22Rv1 (cell line): ENCODE results near the gene PATJ.

Experiments used
- ZFX ChIP-seq: fragments of 450-650 bp; IDR thresholded peaks from 2 replicates; pipeline ENCODE4 v1.6.1; 2017; ENCODE audit warnings: antibody characterized with exemption, borderline replicate concordance
- TF ChIP-seq, protein P1 (sequence below): fragments of 450-650 bp; IDR thresholded peaks from 2 replicates; pipeline ENCODE4 v1.5.1; 2017; ENCODE audit warnings: mild to moderate bottlenecking

DNA sequence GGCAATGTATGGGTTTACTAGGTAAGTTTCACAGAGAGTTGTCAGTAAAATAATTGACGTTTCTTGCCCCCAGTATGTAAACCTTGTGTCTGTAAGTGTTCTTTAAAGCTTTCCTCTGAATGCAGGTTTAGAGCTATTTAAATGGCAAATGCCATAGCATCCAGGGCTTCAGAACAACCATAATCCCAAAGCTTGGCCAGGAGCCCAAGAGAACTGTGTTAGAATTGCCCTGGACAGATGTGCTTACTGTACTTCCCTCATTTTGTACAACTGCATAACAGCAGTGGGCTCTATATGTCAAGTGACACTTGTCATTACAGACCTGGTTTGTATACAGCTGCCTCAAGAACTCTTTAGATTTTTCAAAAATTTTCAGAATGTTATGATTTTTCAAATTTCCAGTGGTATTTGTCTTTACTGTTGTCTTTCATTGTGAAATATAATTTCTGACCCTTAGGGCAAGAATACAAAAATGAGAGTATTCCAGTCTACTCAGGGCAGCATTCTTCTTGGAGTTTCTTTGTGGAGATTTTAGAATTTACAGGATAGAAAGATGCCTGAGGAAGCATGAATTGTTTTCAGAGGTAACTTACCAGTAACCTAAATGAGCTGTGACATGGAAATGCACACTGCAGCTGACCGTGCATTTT is 315.5 kb downstream of the PATJ start:
- TF ChIP-seq, protein P1, sequence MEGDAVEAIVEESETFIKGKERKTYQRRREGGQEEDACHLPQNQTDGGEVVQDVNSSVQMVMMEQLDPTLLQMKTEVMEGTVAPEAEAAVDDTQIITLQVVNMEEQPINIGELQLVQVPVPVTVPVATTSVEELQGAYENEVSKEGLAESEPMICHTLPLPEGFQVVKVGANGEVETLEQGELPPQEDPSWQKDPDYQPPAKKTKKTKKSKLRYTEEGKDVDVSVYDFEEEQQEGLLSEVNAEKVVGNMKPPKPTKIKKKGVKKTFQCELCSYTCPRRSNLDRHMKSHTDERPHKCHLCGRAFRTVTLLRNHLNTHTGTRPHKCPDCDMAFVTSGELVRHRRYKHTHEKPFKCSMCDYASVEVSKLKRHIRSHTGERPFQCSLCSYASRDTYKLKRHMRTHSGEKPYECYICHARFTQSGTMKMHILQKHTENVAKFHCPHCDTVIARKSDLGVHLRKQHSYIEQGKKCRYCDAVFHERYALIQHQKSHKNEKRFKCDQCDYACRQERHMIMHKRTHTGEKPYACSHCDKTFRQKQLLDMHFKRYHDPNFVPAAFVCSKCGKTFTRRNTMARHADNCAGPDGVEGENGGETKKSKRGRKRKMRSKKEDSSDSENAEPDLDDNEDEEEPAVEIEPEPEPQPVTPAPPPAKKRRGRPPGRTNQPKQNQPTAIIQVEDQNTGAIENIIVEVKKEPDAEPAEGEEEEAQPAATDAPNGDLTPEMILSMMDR = no peak
- no peak for TF ChIP-seq ZFX
